Measurements from ENCODE around the gene UBE2D3.
"Not testable (repeated sequence)": the region's sequence is repeated elsewhere in the genome, so short reads cannot be mapped to it uniquely, and the experiment has no call there.

UBE2D3 gene

DNA sequence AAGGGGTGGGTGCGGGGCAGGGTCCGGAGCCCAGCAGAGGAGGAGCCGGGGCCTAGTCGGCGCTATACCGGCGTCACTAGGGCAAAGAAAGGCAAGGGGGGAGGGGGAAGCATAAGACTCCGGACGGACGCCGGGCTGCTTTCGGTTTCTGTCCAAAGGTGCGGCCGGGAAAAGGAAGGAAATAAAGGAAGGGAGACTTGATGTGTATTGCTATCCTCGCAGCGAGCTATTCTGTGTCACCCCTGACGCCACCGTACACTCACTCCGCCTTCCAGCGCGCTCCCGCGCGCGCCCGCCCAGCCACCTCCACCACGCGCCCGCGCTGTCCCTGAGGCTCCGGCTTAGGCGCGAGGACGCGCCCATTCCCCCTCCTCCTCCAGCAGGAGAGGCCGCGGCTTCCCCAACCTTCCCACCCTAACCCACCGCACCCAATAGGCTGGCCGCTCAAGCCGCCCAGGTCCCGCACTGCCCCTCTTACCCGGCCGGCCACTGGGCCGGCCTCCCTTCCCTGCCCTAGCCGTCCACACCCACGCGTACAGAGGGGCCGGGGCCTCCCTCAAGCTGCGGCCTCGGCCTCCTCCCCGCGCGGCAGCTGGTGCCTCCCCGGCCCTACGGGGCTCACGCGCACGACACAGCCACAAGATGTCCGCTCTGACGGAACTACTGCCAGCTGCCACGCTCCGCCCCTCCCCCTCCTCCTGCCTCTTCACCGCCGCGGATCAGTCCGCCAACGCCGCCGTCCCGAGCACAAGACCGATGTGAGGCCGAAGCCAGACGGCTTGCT lies at the start of gene UBE2D3:
TSS of gene UBE2D3 (minus strand) at position 662 of the 784 bp plus-strand sequence. CDS start 1,043 bp downstream, outside the sequence.
- peak; percentile 63 to 65 for DNase-seq

DNA sequence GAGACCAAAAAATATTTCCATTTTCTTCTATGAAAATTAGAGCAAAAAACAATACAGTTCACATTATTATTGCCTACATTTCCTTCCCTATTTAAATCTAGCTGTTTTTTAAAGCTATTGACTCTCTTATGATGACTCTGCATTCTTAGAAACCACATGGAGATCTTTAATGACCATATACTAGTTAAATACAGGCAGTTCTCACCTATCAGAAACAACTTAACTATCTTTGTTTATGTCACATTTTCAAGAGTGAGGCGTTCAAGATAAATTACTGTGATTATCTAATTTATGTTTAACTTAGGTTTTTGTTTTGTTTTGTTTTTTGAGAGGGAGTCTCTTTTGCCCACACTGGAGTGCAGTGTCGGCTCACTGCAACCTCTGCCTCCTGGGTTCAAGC lies 44.4 kb upstream of the UBE2D3 start:
- no peak for DNase-seq

- no peak for DNase-seq
Measured at GRCh38 chr4:102869569-102870197, 42.3 kb upstream of the UBE2D3 start.

- DNase-seq = peak; percentile 68 to 78
Measured at GRCh38 chr4:102868781-102869568, 41.6 kb upstream of the UBE2D3 start, which contains the start of gene CISD2. TSS of gene CISD2 (plus strand) at chr4:102868992. CDS start at chr4:102869085, 93 bp downstream.

DNA sequence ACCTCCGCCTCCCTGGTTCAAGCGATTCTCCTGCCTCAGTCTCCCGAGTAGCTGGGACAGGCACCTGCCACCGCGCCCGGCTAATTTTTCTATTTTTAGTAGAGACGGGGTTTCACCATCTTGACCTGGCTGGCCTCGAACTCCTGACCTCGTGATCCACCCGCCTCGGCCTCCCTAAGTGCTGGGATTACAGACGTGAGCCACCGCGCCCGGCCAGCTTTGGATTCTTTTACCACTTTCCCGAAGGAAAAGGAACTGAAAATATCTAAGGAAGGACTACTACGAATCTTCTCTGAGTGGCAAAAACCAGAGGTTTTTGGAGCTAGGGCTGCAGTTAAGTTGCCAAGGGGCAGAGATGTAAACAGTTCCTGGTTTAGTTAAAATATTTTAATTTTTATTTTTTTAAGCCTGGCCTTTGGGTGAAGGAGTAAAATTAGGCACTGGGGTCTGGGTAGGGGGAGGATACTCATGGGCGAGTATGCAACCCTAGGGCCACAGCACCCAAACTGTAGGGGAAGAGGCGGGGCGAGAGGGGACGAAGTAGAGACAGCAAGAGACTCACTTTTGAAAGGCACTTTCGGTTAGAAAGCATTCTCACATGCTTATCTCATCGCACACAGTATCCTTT lies 40.9 kb upstream of the UBE2D3 start:
- DNase-seq = no peak

DNA sequence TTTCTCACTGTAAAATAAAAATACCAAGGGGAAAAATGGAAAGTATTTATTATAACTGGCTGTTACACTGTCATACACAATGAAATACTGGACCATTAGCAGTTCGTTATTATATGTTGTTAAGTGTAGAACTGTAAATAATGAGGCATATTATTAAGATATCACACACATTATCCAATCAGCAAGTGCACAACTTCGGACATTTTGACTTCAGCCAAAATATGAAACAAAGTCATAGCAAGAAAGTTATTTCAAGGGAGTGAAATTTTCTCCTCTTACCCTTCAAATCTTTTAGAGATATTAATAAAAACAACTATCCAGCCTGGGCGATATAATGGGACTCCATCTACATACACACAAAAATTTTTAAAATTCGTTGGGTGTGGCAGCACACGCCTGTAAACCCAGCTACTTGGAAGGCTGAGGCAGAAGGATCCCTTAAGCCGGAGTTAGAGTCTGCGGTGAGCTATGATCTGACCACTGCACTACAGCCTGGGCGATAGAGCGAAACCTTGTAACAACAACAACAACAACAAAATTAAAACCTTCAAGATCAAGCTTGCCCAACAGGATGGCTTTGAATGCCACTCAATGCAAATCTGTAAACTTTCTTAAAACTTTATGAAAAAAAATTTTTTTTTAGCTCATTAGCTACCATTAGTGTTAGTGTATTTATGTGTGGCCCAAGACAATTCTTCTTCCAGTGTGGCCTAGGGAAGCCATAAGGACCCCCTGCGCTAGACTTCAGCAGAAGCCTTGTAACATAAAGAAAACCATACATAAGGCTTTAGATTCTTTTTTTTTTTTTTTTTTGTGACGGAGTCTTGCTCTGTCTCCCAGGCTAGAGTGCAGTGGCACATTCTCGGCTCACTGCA lies 40.2 kb upstream of the UBE2D3 start:
- no peak for DNase-seq

- DNase-seq = not testable (repeated sequence)
Measured at GRCh38 chr4:102865327-102865726, 38.0 kb upstream of the UBE2D3 start.

- no peak for DNase-seq
Measured at GRCh38 chr4:102862747-102863146, 35.4 kb upstream of the UBE2D3 start.

GRCh38 chr4:102862016-102862415 lies 34.7 kb upstream of the UBE2D3 start:
- no peak for DNase-seq

DNA sequence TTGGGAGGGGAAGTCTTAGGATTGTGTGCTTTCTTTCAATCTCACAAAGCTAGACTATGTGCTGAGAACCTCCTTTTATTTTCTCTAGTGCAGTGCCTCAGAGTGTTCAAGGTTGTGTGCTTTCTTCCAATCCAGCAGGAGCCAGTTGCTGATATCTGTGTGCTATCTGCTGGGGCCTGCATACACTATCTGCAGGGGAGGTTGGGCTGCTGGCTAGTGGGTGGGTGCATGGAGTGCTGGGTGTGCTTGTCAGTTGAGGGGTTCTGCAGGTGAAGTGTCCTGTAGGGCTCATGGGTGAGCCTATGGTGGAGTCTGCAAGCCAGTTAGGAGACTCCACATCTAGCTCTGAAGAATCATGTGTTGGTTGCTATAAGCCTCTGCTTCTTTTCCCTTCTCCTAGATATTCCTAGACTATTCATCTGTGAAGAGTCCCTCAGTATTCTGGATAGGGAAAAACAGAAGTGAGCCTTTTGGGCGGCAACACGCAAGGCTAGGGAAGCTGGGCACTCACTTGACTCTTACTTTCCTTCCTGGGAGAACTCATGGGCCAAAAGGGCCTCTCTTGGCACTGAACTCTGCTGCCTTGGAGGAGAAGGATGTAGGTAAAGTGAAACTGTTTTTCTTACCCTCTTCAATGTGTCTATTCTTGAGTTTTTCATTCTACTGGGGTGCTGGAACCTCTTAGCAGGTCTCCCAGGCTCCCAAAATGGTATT lies 33.4 kb upstream of the UBE2D3 start:
- no peak for DNase-seq

DNA sequence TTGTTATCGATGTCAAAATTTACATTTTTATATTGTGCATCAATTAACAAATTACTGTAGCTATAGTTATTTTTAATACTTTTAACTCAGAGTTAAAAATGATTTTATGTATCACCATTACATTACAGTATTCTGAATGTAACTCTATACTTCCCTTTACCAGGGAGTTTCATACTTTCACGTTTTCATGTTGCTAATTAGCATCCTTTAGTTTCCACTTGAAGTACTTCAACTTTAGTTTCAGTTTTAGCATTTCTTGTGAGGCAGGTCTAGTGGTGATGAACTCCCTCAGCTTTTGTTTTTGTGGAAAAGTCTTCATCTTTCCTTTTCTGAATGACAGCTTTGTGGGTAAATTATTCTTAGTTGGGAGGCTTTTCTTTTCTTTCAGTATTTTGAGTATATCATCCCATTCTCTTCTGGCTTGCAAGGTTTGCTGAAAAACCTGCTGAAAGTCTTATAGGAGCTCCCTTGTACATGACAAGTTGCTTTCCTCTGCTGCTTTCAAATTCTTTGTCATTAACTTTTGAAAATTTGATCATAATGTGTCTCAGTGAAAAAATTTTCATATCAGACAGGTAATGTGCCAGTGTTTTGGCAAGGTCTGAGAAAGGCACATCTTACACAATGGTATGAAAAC lies 31.6 kb upstream of the UBE2D3 start:
- no peak for DNase-seq

- DNase-seq = no peak
Measured at GRCh38 chr4:102850370-102850769, 23.0 kb upstream of the UBE2D3 start.

GRCh38 chr4:102849579-102850104 lies 22.3 kb upstream of the UBE2D3 start:
- no peak for DNase-seq

DNA sequence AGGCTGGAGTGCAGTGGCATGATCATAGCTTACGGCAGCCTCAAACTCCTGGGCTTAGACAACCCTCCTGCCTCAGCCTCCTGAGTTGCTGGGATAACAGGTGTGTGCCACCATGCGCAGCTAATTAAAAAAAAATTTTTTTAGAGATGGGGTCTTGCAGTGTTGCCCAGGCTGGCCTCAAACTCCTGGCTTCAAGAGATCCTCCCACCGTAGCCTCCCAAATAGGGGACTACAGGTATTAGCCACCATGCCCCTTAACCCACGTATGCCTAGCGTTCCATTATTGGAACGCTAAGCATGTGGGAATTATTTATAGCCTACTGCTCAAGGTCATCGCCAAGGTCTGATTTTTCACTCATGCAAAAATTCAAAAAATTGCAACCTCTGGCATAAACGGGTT lies 20.3 kb upstream of the UBE2D3 start:
- DNase-seq = no peak

DNA sequence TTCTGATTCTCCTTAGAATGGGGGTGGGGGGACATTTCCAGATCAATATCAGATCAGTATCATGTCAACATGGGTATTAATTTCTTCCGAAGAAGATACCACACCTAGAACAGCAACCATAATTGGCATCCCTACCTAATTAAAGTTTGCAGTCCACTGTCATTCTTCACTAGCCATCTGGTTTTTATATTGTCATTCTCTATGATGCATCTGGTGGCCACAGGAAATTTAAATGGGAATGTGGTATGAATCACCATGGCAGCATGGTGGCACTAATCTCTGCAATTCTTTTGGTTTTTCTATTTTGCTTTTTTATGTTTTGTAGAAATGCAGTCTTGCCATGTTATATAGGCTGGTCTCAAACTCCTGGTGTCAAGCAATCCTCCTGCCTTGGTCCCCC lies 16.6 kb upstream of the UBE2D3 start:
- no peak for DNase-seq

DNA sequence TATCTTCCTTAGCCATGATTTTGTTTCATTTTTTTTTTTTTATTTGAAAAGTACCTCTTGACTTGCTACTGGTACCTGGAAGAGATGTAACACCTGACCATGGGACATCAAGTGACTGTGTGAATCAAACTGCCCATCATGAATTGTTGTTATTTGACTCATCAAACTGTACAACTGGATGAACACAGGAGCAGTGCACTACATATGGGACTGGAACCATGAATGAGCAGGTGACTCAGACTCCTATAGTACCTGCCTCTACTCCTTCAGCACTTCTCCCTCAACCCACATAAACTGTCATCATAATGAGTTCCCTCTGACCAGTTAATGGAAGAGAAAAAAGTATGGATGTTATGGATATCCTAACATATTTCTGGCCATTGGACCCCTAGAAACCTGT lies 15.9 kb upstream of the UBE2D3 start:
- DNase-seq = no peak

GRCh38 chr4:102842367-102842766 lies 15.0 kb upstream of the UBE2D3 start:
- no peak for DNase-seq

DNA sequence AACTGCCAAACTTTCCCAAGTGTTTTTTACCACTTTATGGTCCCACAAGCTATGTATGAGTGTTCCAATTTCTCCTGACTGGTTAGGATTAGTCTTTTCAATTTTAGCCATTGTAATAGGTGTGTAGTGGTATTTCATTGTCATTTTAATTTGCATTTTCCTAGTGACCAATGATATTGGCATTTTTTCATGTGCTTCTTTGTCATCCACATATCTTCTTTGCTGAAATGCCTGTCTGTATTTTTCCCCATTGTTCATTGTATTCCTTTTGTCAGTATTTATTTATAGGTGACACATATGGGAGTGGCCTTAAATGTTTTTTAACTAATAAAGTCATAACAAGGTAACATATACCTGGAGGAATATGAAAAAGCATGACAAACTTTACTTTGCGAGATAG lies 9.2 kb upstream of the UBE2D3 start:
- DNase-seq = no peak

DNA sequence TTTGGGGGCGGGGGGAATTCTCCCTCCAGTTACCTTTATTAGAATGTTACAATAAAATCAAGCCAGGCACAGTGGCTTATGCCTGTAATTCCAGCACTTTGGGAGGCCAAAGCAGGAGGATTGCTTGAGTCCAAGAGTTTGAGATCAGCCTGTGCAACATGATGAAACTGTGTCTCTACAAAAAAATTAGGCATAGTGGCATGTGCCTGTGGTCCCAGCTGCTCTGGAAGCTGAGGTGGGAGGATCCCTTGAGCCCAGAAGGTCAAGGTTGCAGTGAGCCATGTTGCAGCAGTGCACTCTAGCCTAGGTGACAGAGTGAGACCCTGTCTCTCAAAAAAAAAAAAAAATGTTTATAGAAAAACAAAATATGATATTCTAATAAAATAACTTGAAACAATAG lies 5.3 kb upstream of the UBE2D3 start:
- no peak for DNase-seq

DNA sequence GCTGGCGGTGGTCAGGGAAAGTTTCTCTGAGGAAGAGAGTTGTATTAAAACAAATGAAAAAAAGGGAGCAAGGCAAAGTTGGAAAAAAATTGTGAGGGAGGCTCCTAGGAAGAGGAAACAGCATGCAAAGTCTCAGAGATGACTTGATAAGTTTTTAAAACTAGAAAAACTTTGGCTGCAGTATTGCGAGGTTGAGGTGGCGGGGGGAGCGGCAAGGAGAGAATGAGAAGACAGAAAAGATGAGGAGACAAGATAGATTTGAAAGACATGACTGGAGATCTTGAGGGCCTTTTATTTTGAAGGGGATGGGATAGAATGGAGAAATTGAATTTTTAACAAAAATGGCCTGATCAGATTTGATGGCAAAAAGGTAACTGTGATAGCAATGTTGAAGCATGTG lies 4.8 kb upstream of the UBE2D3 start:
- no peak for DNase-seq

DNA sequence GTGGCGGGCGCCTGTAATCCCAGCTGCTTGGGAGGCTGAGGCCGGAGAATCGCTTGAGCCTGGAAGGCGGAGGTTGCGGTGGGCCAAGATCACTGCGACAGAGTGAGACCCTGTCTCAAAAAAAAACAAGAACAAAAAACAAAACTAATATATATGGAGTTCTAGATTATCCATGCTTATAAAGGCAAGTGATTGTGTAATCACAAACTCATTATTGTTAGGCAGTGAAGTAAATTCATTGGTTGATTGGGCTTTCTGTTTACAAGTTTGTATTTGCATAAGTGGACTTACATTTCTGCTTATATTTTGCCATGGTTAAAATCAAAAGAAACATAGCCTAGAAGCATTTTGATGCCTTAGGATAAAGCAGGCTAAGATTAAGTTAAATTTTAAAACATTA lies 2.5 kb upstream of the UBE2D3 start:
- no peak for DNase-seq
